ENCODE measurements around the gene AUTS2.

DNA sequence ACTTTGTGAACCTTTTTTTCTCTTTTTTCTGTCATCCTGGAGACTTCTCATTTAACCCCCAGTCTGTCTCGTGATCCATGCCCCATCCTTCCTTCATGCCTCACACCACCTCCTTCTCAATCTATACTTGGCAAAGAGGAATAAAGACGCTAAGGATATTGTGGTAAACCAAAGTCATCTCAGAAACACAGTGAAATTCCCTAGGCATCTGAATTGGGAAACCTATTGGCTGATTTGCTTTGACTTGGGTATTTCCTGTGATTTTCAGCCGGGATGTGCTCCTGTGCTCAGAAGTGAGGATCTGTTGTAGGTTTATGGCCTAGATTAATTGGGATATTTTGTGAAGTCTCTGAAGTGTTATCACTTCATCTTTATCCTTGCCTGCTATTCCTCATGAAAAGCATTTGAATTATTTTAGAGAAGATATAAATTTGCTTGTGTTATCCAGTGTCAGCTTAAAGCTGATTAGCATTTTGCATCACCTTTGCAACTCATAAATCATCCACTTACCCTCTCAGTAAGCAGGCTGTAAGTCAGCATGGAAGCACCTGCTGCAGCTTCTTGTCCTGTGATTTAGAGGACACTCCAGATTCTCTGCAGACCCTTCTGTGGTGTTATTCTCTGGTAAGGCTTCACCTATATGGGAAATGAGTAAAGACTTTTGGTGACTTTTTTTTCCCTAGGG, 138.0 kb downstream of the AUTS2 start:
- TF ChIP-seq, protein P1, sequence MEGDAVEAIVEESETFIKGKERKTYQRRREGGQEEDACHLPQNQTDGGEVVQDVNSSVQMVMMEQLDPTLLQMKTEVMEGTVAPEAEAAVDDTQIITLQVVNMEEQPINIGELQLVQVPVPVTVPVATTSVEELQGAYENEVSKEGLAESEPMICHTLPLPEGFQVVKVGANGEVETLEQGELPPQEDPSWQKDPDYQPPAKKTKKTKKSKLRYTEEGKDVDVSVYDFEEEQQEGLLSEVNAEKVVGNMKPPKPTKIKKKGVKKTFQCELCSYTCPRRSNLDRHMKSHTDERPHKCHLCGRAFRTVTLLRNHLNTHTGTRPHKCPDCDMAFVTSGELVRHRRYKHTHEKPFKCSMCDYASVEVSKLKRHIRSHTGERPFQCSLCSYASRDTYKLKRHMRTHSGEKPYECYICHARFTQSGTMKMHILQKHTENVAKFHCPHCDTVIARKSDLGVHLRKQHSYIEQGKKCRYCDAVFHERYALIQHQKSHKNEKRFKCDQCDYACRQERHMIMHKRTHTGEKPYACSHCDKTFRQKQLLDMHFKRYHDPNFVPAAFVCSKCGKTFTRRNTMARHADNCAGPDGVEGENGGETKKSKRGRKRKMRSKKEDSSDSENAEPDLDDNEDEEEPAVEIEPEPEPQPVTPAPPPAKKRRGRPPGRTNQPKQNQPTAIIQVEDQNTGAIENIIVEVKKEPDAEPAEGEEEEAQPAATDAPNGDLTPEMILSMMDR (IDR thresholded peaks at IDR 0.05): no peak
- TF ChIP-seq POLR2A (IDR thresholded peaks at IDR 0.05): no peak

Data from thyroid gland (tissue), 4 donors.